SK-N-SH treated with all-trans-retinoic acid at 6 μM for 48 hours (cell line): ENCODE results near the gene NDUFA1.

Experiments used
- ISL1 ChIP-seq: fragments of 250-450 bp; sonication (Bioruptor Pico); IDR thresholded peaks from 2 replicates; pipeline ENCODE4 v2.1.2; 2022; ENCODE audit warnings: mild to moderate bottlenecking, moderate library complexity
- RARB ChIP-seq: fragments of 250-450 bp; sonication (Bioruptor Pico); IDR thresholded peaks from 2 replicates; pipeline ENCODE4 v1.8.0; 2021; ENCODE audit warnings: mild to moderate bottlenecking, moderate library complexity
- SNAI2 ChIP-seq: fragments of 250-450 bp; sonication (Bioruptor Pico); IDR thresholded peaks from 2 replicates; pipeline ENCODE4 v1.5.0; 2020; ENCODE audit warnings: mild to moderate bottlenecking, moderate library complexity

DNA sequence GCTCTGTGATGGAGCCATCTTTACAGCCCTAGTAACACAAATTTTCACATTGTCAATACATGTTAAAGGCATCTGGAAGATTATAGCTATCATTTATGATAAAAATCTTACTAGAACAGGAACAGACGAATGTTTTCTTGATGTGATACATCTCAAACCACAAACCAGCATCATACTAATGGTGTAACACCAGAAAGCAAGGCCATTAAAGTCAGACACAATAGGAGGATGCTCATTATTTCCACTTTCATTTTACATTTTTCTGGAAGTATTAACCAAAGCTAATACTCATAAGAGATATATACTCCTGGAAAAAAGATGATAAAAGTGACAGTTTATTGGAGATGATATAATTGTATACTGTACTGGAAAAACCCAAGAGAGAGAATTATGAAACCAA is 29.3 kb downstream of the NDUFA1 start:
- TF ChIP-seq SNAI2 (CRISPR knock-in tag) (no peak), RARB (CRISPR knock-in tag) (no peak), ISL1 (CRISPR knock-in tag) (no peak)
